MM.1S (cell line): ENCODE measurements around the gene NDUFS3.
A peak's percentile ranks its signal among the peaks of the same experiment; 100 is the strongest.

Experiments used
- DNase-seq: peaks from one replicate; pipeline ENCODE4 v3.0.0-alpha.2; 2015
- H2AFZ ChIP-seq: fragments of 300-600 bp; sonication (generic); 2 replicates; pipeline ENCODE4 v1.6.0; 2016; ENCODE audit warnings: antibody characterized with exemption, low read length
- H3F3A ChIP-seq: fragments of 300-600 bp; sonication (generic); 2 replicates; pipeline ENCODE4 v1.6.1; 2016; ENCODE audit warnings: mild to moderate bottlenecking, antibody characterized with exemption, low read length, moderate library complexity, mixed read lengths; ENCODE audit not compliant: insufficient read depth
- H3K27ac ChIP-seq: fragments of 300-600 bp; sonication (generic); 2 replicates; pipeline ENCODE4 v1.5.1; 2016; ENCODE audit warnings: mild to moderate bottlenecking, low read length
- H3K27me3 ChIP-seq: fragments of 300-600 bp; sonication (generic); replicated peaks from 2 replicates; pipeline ENCODE4 v1.6.0; 2016; ENCODE audit warnings: low read length; ENCODE audit not compliant: insufficient read depth
- H3K36me3 ChIP-seq: fragments of 300-600 bp; sonication (generic); replicated peaks from 2 replicates; pipeline ENCODE4 v1.6.1; 2016; ENCODE audit warnings: mild to moderate bottlenecking, low read length, mixed read lengths; ENCODE audit not compliant: insufficient read depth
- H3K4me1 ChIP-seq: fragments of 300-600 bp; sonication (generic); 2 replicates; pipeline ENCODE4 v1.6.1; 2016; ENCODE audit warnings: low read length, mixed read lengths
- H3K4me2 ChIP-seq: fragments of 300-600 bp; sonication (generic); 2 replicates; pipeline ENCODE4 v1.6.0; 2016; ENCODE audit warnings: low read depth, low read length
- H3K4me3 ChIP-seq: fragments of 300-600 bp; sonication (generic); 2 replicates; pipeline ENCODE4 v1.5.1; 2016; ENCODE audit warnings: low read length, mixed read lengths
- H3K79me2 ChIP-seq: fragments of 300-600 bp; sonication (generic); 2 replicates; pipeline ENCODE4 v1.6.1; 2016; ENCODE audit warnings: mixed run types, low read length, mixed read lengths
- H3K9ac ChIP-seq: fragments of 300-600 bp; sonication (generic); 2 replicates; pipeline ENCODE4 v1.6.1; 2016; ENCODE audit warnings: low read length, mixed read lengths
- H3K9me2 ChIP-seq: fragments of 300-600 bp; sonication (generic); replicated peaks from 2 replicates; pipeline ENCODE4 v1.6.1; 2016; ENCODE audit warnings: mild to moderate bottlenecking, low read length, mixed read lengths; ENCODE audit not compliant: insufficient read depth
- H3K9me3 ChIP-seq: fragments of 300-600 bp; sonication (generic); replicated peaks from 2 replicates; pipeline ENCODE4 v1.6.1; 2016; ENCODE audit warnings: mild to moderate bottlenecking, low read length, mixed read lengths; ENCODE audit not compliant: insufficient read depth
- H4K20me1 ChIP-seq: fragments of 300-600 bp; sonication (generic); 2 replicates; pipeline ENCODE4 v1.6.1; 2016; ENCODE audit warnings: mild to moderate bottlenecking, low read length, moderate library complexity, mixed read lengths; ENCODE audit not compliant: insufficient read depth
- EZH2 ChIP-seq: fragments of 300-600 bp; sonication (generic); optimal IDR thresholded peaks from 2 replicates; pipeline ENCODE3; 2017; ENCODE audit warnings: low read depth, mild to moderate bottlenecking, antibody characterized with exemption, low read length, mixed read lengths
- EZH2phosphoT487 ChIP-seq: fragments of 300-600 bp; sonication (generic); IDR thresholded peaks from 2 replicates; pipeline ENCODE4 v1.6.1; 2018; ENCODE audit warnings: antibody characterized with exemption, low read length
- TF ChIP-seq, protein P1 (sequence below): fragments of 300-600 bp; sonication (generic); IDR thresholded peaks from 2 replicates; pipeline ENCODE4 v1.5.1; 2016; ENCODE audit warnings: antibody characterized with exemption, low read length, mixed read lengths

The NDUFS3 gene

DNA sequence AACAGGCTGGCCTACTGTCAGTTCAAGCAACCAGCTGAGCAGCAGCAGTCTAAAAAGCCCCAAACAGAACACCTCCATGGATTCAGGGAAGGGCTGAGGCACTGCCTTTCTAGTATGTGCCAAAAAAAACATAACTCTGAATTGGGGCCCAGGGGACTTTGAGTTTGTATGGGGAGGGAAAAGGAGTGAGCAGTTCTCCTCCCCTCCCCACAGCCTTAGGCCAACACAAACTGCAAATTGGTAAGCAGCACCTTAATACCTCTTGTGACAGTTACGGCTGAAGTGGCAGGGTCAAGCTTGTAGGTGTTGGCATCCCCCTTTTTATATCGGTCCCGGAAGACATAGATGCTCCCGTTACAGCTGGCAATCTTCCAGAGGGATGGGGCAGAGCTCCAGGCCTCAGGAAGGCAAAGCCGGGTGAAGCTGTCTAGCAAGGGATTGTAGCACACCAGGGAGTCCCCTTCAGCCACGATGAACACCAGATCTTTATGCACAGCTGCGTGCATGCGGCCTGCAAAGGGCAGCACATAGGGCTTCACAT, 6.1 kb upstream of the NDUFS3 start:
- Histone ChIP-seq H3K27ac (no peak overlapping the region), H3K36me3 (peaks cover 4% of the 10 kb centered on the region; the same call in 1 of the 2 replicates), H3K79me2 (peaks cover 75% of the 10 kb centered on the region)

DNA sequence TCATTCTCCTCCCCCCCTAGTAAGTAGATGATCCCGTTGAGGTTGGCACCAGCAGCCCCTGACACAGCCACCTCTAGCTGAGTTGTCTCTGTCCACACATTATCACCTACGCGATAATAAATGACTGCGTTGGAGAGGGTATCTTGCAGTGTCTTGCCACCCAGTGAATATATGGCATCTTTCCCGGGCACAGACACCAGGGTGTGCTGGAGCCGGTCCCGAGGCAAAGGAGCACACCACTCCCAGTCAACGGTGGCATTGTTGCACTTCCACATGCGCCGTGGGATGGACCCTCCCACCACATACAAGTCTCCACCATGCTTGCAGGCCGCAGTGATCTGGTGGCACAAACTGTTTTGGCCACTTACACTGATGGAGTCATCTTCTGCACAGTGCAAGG, 5.6 kb upstream of the NDUFS3 start:
- Histone ChIP-seq H3K27ac (no peak overlapping the region), H3K9me2 (no peaks in the 10 kb centered on the region), H3K27me3 (no peaks in the 10 kb centered on the region), H3K79me2 (peaks cover 76% of the 10 kb centered on the region), H3K4me1 (peaks cover 10% of the 10 kb centered on the region), H3K4me3 (no peak overlapping the region), H2AFZ (no peak overlapping the region), H3K36me3 (peaks cover 4% of the 10 kb centered on the region; the same call in 1 of the 2 replicates), H3K9me3 (no peaks in the 10 kb centered on the region), H3F3A (no peaks in the 10 kb centered on the region), H4K20me1 (no peaks in the 10 kb centered on the region), H3K9ac (no peak overlapping the region), H3K4me2 (no peak overlapping the region)
- DNase-seq, result no peak
- TF ChIP-seq EZH2phosphoT487 (no peak), EZH2 (no peak)
- TF ChIP-seq, protein P1, sequence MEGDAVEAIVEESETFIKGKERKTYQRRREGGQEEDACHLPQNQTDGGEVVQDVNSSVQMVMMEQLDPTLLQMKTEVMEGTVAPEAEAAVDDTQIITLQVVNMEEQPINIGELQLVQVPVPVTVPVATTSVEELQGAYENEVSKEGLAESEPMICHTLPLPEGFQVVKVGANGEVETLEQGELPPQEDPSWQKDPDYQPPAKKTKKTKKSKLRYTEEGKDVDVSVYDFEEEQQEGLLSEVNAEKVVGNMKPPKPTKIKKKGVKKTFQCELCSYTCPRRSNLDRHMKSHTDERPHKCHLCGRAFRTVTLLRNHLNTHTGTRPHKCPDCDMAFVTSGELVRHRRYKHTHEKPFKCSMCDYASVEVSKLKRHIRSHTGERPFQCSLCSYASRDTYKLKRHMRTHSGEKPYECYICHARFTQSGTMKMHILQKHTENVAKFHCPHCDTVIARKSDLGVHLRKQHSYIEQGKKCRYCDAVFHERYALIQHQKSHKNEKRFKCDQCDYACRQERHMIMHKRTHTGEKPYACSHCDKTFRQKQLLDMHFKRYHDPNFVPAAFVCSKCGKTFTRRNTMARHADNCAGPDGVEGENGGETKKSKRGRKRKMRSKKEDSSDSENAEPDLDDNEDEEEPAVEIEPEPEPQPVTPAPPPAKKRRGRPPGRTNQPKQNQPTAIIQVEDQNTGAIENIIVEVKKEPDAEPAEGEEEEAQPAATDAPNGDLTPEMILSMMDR, result no peak

More for the DNA sequence above, 6.1 kb upstream of the NDUFS3 start:
- Histone ChIP-seq H3K9ac (no peak overlapping the region), H3K4me2 (no peak overlapping the region), H3K9me3 (no peaks in the 10 kb centered on the region), H3K27me3 (no peaks in the 10 kb centered on the region), H3F3A (no peaks in the 10 kb centered on the region), H4K20me1 (no peaks in the 10 kb centered on the region), H3K9me2 (no peaks in the 10 kb centered on the region), H3K4me3 (no peak overlapping the region), H3K4me1 (peaks cover 6% of the 10 kb centered on the region), H2AFZ (no peak overlapping the region)
- TF ChIP-seq EZH2phosphoT487, result no peak
- no peak for TF ChIP-seq EZH2
- TF ChIP-seq, protein P1, result no peak
- no peak for DNase-seq

DNA sequence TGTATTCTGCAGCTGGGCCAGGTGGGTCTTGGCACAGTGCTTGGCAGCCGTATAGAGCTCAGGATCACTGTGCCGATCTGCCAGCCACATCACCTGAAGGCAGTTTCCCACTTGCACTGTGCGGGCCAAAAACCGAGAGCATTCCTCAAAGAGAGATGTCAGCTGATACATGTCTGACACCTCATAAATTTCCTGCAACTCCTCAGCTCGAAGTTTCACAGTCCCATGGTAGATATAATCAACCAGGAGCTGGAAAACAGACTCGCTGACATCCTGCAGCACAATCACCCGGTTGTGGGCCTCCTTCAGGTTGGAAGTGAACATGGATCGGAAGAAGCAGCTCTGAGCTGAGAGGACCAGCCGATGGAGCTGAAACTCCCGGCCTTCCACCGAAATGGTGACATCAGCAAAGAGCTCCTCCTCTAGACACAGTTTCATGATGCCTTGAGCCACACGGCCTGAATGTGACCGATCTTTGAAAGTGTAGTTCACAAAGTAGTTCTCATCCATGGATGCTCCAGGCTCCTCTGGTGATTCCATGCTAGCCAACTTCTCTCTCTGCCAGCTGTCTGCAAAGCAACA, 1.3 kb upstream of the NDUFS3 start:
- peaks cover 80% of the 10 kb centered on the region for H3K79me2 ChIP-seq
- peak overlapping the region; percentile 93 for H3K4me3 ChIP-seq
- H3K9me3 ChIP-seq, result no peaks in the 10 kb centered on the region
- H3K9ac ChIP-seq, result no peak overlapping the region; the same call in 1 of the 2 replicates
- H3K9me2 ChIP-seq, result no peaks in the 10 kb centered on the region
- TF ChIP-seq, protein P1, result no peak
- TF ChIP-seq EZH2phosphoT487, result no peak
- TF ChIP-seq EZH2, result no peak
- peaks cover 18% of the 10 kb centered on the region; the same call in 1 of the 2 replicates for H3K36me3 ChIP-seq
- H4K20me1 ChIP-seq, result no peaks in the 10 kb centered on the region
- no peaks in the 10 kb centered on the region for H3F3A ChIP-seq
- H2AFZ ChIP-seq, result no peak overlapping the region
- H3K27me3 ChIP-seq, result no peaks in the 10 kb centered on the region
- peaks cover 16% of the 10 kb centered on the region for H3K4me1 ChIP-seq
- peak overlapping the region; percentile 68 for H3K4me2 ChIP-seq
- no peak overlapping the region; the same call in 1 of the 2 replicates for H3K27ac ChIP-seq
- DNase-seq, result no peak
